IMR-90 (cell line): ENCODE results near the gene GPAT3. TPM values are rescaled to one million over a fixed set of nuclear protein-coding genes. Genes with fewer than 3 reads are reported as not detected.
A peak's percentile ranks its signal among the peaks of the same experiment; 100 is the strongest.

Experiments
- ATAC-seq: fragments of 200-7000 bp; cut with Tn5 transposase; 2 replicates; pipeline ENCODE4 v1.9.1; 2020; ENCODE audit warnings: low read depth, mild to moderate bottlenecking, moderate library complexity
- BruUV-seq: library from RNA; stranded (reverse); fragments of 400-500 nt; replicated peaks from 2 replicates; lab custom pipeline; 2021; lab: Mats Ljungman, UMichigan
- CTCF ChIA-PET: fragments of 300-600 bp; formaldehyde crosslinking; extraction: SDS; loops from one replicate; lab custom pipeline; 2021; ENCODE audit warnings: antibody characterized with exemption; lab: Yijun Ruan, JAX
- POLR2A ChIA-PET: fragments of 300-600 bp; sonication (Branson Sonifier 250); formaldehyde crosslinking; loops from one replicate; lab custom pipeline; 2022; ENCODE audit warnings: antibody characterized with exemption; ENCODE audit not compliant: unreplicated experiment; lab: Charles Lee
- DNase-seq: peaks from one replicate; pipeline ENCODE4 v3.0.0; 2013
- H2AFZ ChIP-seq: replicated peaks from 2 replicates; pipeline ENCODE3; 2013; ENCODE audit warnings: low read length, mild to moderate bottlenecking; ENCODE audit not compliant: poor library complexity
- H2AK5ac ChIP-seq: 2 replicates; pipeline ENCODE4 v1.6.1; 2013; ENCODE audit warnings: low read depth, low read length, inconsistent platforms
- H2AK9ac ChIP-seq: replicated peaks from 2 replicates; pipeline ENCODE3; 2013; ENCODE audit warnings: mild to moderate bottlenecking, low read depth, low read length, moderate library complexity; ENCODE audit not compliant: poor library complexity
- H2BK120ac ChIP-seq: 2 replicates; pipeline ENCODE4 v1.6.1; 2013; ENCODE audit warnings: low read depth, low read length, inconsistent platforms
- H2BK15ac ChIP-seq: 3 replicates; pipeline ENCODE4 v1.6.1; 2013; ENCODE audit warnings: low read depth, low read length, inconsistent platforms
- H2BK20ac ChIP-seq: 2 replicates; pipeline ENCODE4 v1.6.1; 2013; ENCODE audit warnings: low read depth, mild to moderate bottlenecking, inconsistent platforms, low read length, moderate library complexity
- H2BK5ac ChIP-seq: 2 replicates; pipeline ENCODE4 v1.6.1; 2013; ENCODE audit warnings: mild to moderate bottlenecking, low read depth, low read length, inconsistent platforms; ENCODE audit not compliant: poor library complexity, severe bottlenecking
- H3K14ac ChIP-seq: replicated peaks from 2 replicates; pipeline ENCODE4 v1.6.1; 2013; ENCODE audit warnings: low read depth, low read length, inconsistent platforms
- H3K18ac ChIP-seq: 2 replicates; pipeline ENCODE4 v1.6.1; 2013; ENCODE audit warnings: low read depth, low read length, control low read depth
- H3K23ac ChIP-seq: 2 replicates; pipeline ENCODE4 v1.6.1; 2013; ENCODE audit warnings: low read depth, low read length, inconsistent platforms
- H3K27ac ChIP-seq: 2 replicates; pipeline ENCODE4 v1.5.1; 2013; ENCODE audit warnings: mild to moderate bottlenecking, control low read depth, low read length; ENCODE audit not compliant: insufficient read depth
- H3K27me3 ChIP-seq: 2 replicates; pipeline ENCODE4 v1.6.1; 2013; ENCODE audit warnings: low read length; ENCODE audit not compliant: control insufficient read depth, insufficient read depth
- H3K36me3 ChIP-seq: 2 replicates; pipeline ENCODE4 v1.6.1; 2013; ENCODE audit warnings: low read length, mixed read lengths; ENCODE audit not compliant: control insufficient read depth, insufficient read depth
- H3K4ac ChIP-seq: 2 replicates; pipeline ENCODE4 v1.6.1; 2013; ENCODE audit warnings: low read depth, low read length, inconsistent platforms
- H3K4me1 ChIP-seq: 2 replicates; pipeline ENCODE4 v1.6.1; 2013; ENCODE audit warnings: low read length, mixed read lengths; ENCODE audit not compliant: control insufficient read depth, insufficient read depth
- H3K4me2 ChIP-seq: 2 replicates; pipeline ENCODE4 v1.6.1; 2013; ENCODE audit warnings: low read depth, mild to moderate bottlenecking, control low read depth, low read length, moderate library complexity
- H3K4me3 ChIP-seq: 2 replicates; pipeline ENCODE4 v1.5.1; 2013; ENCODE audit warnings: low read depth, mild to moderate bottlenecking, control low read depth, low read length, moderate library complexity; ENCODE audit not compliant: insufficient read depth
- H3K56ac ChIP-seq: 2 replicates; pipeline ENCODE4 v1.6.1; 2013; ENCODE audit warnings: low read length, inconsistent platforms; ENCODE audit not compliant: insufficient read depth; ENCODE audit errors: extremely low read depth
- H3K79me1 ChIP-seq, 2 experiments: 2 replicates each; pipeline ENCODE4 v1.6.1; 2013; ENCODE audit warnings: low read length in 2 of 2, inconsistent platforms in 1 of 2, low read depth in 1 of 2
- H3K9ac ChIP-seq: 2 replicates; pipeline ENCODE4 v1.6.1; 2013; ENCODE audit warnings: low read depth, low read length, control low read depth
- H3K9me1 ChIP-seq: 2 replicates; pipeline ENCODE4 v1.6.1; 2013; ENCODE audit warnings: low read length, inconsistent platforms; ENCODE audit not compliant: insufficient read depth
- H3K9me3 ChIP-seq: 2 replicates; pipeline ENCODE4 v1.6.1; 2013; ENCODE audit warnings: low read length; ENCODE audit not compliant: control insufficient read depth, insufficient read depth
- H4K20me1 ChIP-seq: 2 replicates; pipeline ENCODE4 v1.6.1; 2013; ENCODE audit warnings: low read length, inconsistent platforms; ENCODE audit not compliant: insufficient read depth
- H4K5ac ChIP-seq: 2 replicates; pipeline ENCODE4 v1.6.1; 2013; ENCODE audit warnings: mild to moderate bottlenecking, low read depth, low read length, control low read depth
- H4K8ac ChIP-seq, 2 experiments: 2 replicates each; pipeline ENCODE4 v1.6.1; 2013; ENCODE audit warnings: low read depth in 2 of 2, low read length in 2 of 2, control low read depth in 1 of 2, inconsistent platforms in 1 of 2
- H4K91ac ChIP-seq: 2 replicates; pipeline ENCODE4 v1.6.1; 2013; ENCODE audit warnings: low read depth, low read length, inconsistent platforms; ENCODE audit not compliant: insufficient read depth
- BHLHE40 ChIP-seq: fragments of 150-350 bp; IDR thresholded peaks from 2 replicates; pipeline ENCODE4 v1.6.1; 2016; ENCODE audit warnings: mild to moderate bottlenecking, low read depth, low read length
- CEBPB ChIP-seq: IDR thresholded peaks from 2 replicates; pipeline ENCODE4 v1.6.1; 2012; ENCODE audit warnings: low read depth, low read length, improper control_type of control experiment
- CTCF ChIP-seq: conservative IDR thresholded peaks from 2 replicates; pipeline ENCODE4 v1.5.1; 2012; ENCODE audit warnings: mild to moderate bottlenecking, low read depth, low read length, improper control_type of control experiment
- ELK1 ChIP-seq: fragments of 150-350 bp; IDR thresholded peaks from 2 replicates; pipeline ENCODE4 v1.6.1; 2016; ENCODE audit warnings: low read depth, mild to moderate bottlenecking, low read length, moderate library complexity, borderline replicate concordance
- FOS ChIP-seq: fragments of 150-350 bp; IDR thresholded peaks from 2 replicates; pipeline ENCODE4 v1.6.1; 2016; ENCODE audit warnings: low read depth, low read length
- MAFK ChIP-seq: IDR thresholded peaks from 2 replicates; pipeline ENCODE4 v1.6.1; 2012; ENCODE audit warnings: low read depth, low read length, improper control_type of control experiment
- MAZ ChIP-seq: IDR thresholded peaks from 2 replicates; pipeline ENCODE4 v1.6.1; 2012; ENCODE audit warnings: low read depth, mild to moderate bottlenecking, low read length, improper control_type of control experiment, moderate library complexity, borderline replicate concordance
- NFE2L2 ChIP-seq: fragments of 150-350 bp; IDR thresholded peaks from 2 replicates; pipeline ENCODE4 v1.6.1; 2016; ENCODE audit warnings: low read depth, mild to moderate bottlenecking, low read length
- POLR2A ChIP-seq: IDR thresholded peaks from 2 replicates; pipeline ENCODE4 v1.6.1; 2012; ENCODE audit warnings: mild to moderate bottlenecking, low read depth, low read length
- RAD21 ChIP-seq: IDR thresholded peaks from 2 replicates; pipeline ENCODE4 v1.6.1; 2012; ENCODE audit warnings: low read length, improper control_type of control experiment
- RCOR1 ChIP-seq: IDR thresholded peaks from 2 replicates; pipeline ENCODE4 v1.6.1; 2012; ENCODE audit warnings: mild to moderate bottlenecking, low read length, improper control_type of control experiment; ENCODE audit not compliant: insufficient replicate concordance
- RFX5 ChIP-seq: IDR thresholded peaks from 2 replicates; pipeline ENCODE4 v1.8.0; 2012; ENCODE audit warnings: low read depth, mild to moderate bottlenecking, low read length, moderate library complexity
- SMC3 ChIP-seq: fragments of 150-350 bp; IDR thresholded peaks from 2 replicates; pipeline ENCODE4 v1.6.1; 2016; ENCODE audit warnings: low read depth, mild to moderate bottlenecking, antibody characterized with exemption, low read length, moderate library complexity
- WGBS, 2 experiments: methylation state at CpG; one replicate each; pipeline versions ENCODE4 v1.1.5 to v1.1.7; 2013; ENCODE audit warnings: missing lambda C conversion rate in 2 of 2; ENCODE audit not compliant: insufficient read length in 1 of 2; ENCODE audit errors: extremely low coverage in 2 of 2; 5-methylcytosine and 5-hydroxymethylcytosine counted together
- dilution Hi-C: fragments of 300-500 bp; cut with HindIII; formaldehyde crosslinking; loops from one replicate; pipeline ENCODE4 v1.14.3; 2018; ENCODE audit warnings: low sequenced_read_pairs; ENCODE audit not compliant: unreplicated experiment
- in situ Hi-C: fragments of 300-500 bp; cut with MboI; formaldehyde crosslinking; loops from 3 replicates; pipeline ENCODE4 v1.14.3; 2019; ENCODE audit warnings: low sequenced_read_pairs, inconsistent platforms, mixed read lengths
- intact Hi-C: fragments of 100-400 bp; cut with micrococcal nuclease; formaldehyde crosslinking; loops from 2 replicates; pipeline ENCODE4 v1.10.0; 2022
- polyA plus RNA-seq, 3 experiments: library from polyadenylated mRNA; depleted of rRNA; stranded (reverse); fragments of >200 nt; gene quantifications; 2 replicates each; pipeline ENCODE4 v1.2.3, GENCODE V29; 2012; ENCODE audit warnings: low replicate concordance in 1 of 3
- total RNA-seq: library from RNA; depleted of rRNA; stranded (reverse); fragments of >200 nt; gene quantifications from 2 replicates; pipeline ENCODE4 v1.2.3, GENCODE V29; 2012
- TF ChIP-seq, protein P1 (sequence below): fragments of 150-350 bp; IDR thresholded peaks from 2 replicates; pipeline ENCODE4 v1.6.1; 2017; ENCODE audit warnings: mild to moderate bottlenecking, antibody characterized with exemption, low read length, low read depth

GPAT3 gene
- total and polyA plus RNA-seq, 2 of the 4 experiments (the other 2 are of a cell fraction): 1.3 to 2.9 TPM

GRCh38 chr4:83603129-83603528, 67.2 kb downstream of the GPAT3 start:
- ATAC-seq (peak; percentile 88), DNase-seq (no peak)
- Histone ChIP-seq H4K5ac (no peak overlapping the region; the same call in 1 of the 2 replicates), H2AFZ (no peak overlapping the region), H2BK15ac (no peak overlapping the region; the same call in 2 of the 3 replicates), H3K4me1 (peaks cover 4% of the 10 kb centered on the region), H3K9ac (no peak overlapping the region; the same call in 1 of the 2 replicates), H3K27ac (peak overlapping the region; percentile 87; the same call in 1 of the 2 replicates), H3K9me3 (no peaks in the 10 kb centered on the region), H2BK5ac (peak overlapping the region; percentile 61), H3K27me3 (no peaks in the 10 kb centered on the region), H3K56ac (no peak overlapping the region; the same call in 1 of the 2 replicates), H3K4ac (no peak overlapping the region), H3K4me2 (peak overlapping the region; percentile 49), H3K79me1 (no peaks in the 10 kb centered on the region), H3K9me1 (no peaks in the 10 kb centered on the region), H2AK5ac (no peak overlapping the region), H4K20me1 (no peaks in the 10 kb centered on the region), H4K91ac (no peak overlapping the region), H3K18ac (peak overlapping the region; percentile 84), H2BK20ac (peak overlapping the region; percentile 30; the same call in 1 of the 2 replicates), H3K36me3 (no peaks in the 10 kb centered on the region), H2AK9ac (no peak overlapping the region), H2BK120ac (peak overlapping the region; percentile 26; the same call in 1 of the 2 replicates), H3K4me3 (no peak overlapping the region), H4K8ac (peak overlapping the region in 1 of 2 experiments; percentile 39; a peak in 2 of 4 replicates), H3K14ac (no peak overlapping the region), H3K23ac (no peak overlapping the region; the same call in 1 of the 2 replicates)
- TF ChIP-seq RCOR1 (no peak), SMC3 (no peak), ELK1 (no peak), RAD21 (no peak), CTCF (no peak), FOS (no peak), MAZ (no peak), RFX5 (no peak), NFE2L2 (no peak), BHLHE40 (no peak), MAFK (no peak), POLR2A (no peak), CEBPB (no peak)
- TF ChIP-seq, protein P1, sequence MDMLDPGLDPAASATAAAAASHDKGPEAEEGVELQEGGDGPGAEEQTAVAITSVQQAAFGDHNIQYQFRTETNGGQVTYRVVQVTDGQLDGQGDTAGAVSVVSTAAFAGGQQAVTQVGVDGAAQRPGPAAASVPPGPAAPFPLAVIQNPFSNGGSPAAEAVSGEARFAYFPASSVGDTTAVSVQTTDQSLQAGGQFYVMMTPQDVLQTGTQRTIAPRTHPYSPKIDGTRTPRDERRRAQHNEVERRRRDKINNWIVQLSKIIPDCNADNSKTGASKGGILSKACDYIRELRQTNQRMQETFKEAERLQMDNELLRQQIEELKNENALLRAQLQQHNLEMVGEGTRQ: no peak
- WGBS, 2 experiments: 90% methylated on average over 2 of the region's 3 CpGs; no CpG with 5 or more reads in 1 of the 2 experiments
- ChIA-PET CTCF (no interaction called here), POLR2A (no interaction called here)
- BruUV-seq: no TSS peak
- in situ Hi-C loops (no loop called here), dilution Hi-C loops (no loop called here), intact Hi-C loops (no loop called here)
